ENCODE results near the gene HGS. TPM values are rescaled to one million over a fixed set of nuclear protein-coding genes. Genes with fewer than 3 reads are reported as not detected.

HGS gene
- total and polyA plus RNA-seq, 2 of the 8 experiments (the other 6 are each of a cell fraction or from before 2014, with no cell fraction given): 80.8 to 99.7 TPM

DNA sequence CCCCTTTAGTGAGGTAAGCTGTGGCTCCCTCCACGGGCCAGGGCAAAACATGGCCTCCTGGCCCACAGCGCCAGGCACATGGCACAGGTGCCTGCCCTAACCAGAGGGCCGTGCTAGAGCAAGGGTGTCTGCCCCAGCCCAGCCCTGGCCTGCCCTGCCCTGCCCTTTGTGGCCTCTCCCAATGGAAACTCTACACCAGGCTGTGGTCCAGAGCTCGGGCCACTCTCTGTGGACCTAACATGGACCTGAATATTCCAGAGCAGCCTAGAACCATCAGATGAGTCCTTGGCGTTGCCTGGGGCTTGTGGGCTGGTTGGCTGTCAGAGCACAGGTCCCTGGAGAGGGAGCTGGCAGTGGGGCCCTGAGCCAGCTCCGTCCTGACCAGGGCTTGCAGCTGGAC is 11.4 kb downstream of the HGS start (continued):
- TF ChIP-seq TAF1 (IDR thresholded peaks at IDR 0.05; ENCODE audit: low read depth, low read length): no peak
- no peak for TF ChIP-seq CTBP2 (IDR thresholded peaks at IDR 0.05; ENCODE audit: borderline replicate concordance, insufficient read depth, insufficient read length, low read length)
- no peak for TF ChIP-seq SIX5 (IDR thresholded peaks at IDR 0.05; ENCODE audit: low read depth, low read length)
- no peak for TF ChIP-seq NANOG (IDR thresholded peaks at IDR 0.05; ENCODE audit: insufficient read depth, low read depth, low read length, poor library complexity, severe bottlenecking)
- no peak for TF ChIP-seq GABPA (IDR thresholded peaks at IDR 0.05; ENCODE audit: borderline replicate concordance, insufficient read depth, low read length)

Measured in H1 (cell line).